WTC11 (cell line): ENCODE results near the gene METTL22.

ENCODE experiments used
- TF ChIP-seq, protein P1 (sequence below): fragments of 200-600 bp; IDR thresholded peaks from 2 replicates; pipeline ENCODE4 v1.8.0; 2022; ENCODE audit warnings: antibody characterized with exemption
- TF ChIP-seq, protein P2 (sequence below): sonication (generic); formaldehyde crosslinking; IDR thresholded peaks from 2 replicates; pipeline ENCODE4 v1.8.0; 2023; ENCODE audit warnings: missing genetic modification reagents, mild to moderate bottlenecking, borderline replicate concordance
- TF ChIP-seq, protein P3 (sequence below): fragments of 250-450 bp; sonication (Bioruptor Pico); IDR thresholded peaks from 2 replicates; pipeline ENCODE4 v2.1.2; 2022; ENCODE audit warnings: mild to moderate bottlenecking, moderate library complexity
- TF ChIP-seq, protein P4 (sequence below): sonication (generic); formaldehyde crosslinking; IDR thresholded peaks from 2 replicates; pipeline ENCODE4 v1.8.1; 2022; ENCODE audit warnings: missing genetic modification reagents, borderline replicate concordance

DNA sequence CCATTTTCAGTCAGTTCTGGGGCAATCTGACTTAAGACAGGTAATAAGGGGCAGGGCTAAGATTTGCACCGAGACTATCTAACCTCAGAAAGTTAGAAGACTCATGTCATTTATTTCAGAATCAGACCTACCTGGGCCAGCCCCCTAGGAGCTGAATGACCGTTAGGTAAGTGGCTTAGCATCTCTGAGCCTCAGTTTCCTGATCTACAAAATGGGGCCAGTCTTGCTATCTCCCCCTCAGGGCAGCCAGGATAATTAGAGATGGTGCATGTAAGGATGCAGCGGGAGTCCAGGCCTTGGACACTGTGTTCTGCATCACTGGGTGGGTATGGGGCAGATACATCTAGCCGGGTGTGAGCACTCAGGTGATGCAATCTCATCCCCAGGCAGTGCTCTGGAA is 10.4 kb upstream of the METTL22 start:
- TF ChIP-seq, protein P1, sequence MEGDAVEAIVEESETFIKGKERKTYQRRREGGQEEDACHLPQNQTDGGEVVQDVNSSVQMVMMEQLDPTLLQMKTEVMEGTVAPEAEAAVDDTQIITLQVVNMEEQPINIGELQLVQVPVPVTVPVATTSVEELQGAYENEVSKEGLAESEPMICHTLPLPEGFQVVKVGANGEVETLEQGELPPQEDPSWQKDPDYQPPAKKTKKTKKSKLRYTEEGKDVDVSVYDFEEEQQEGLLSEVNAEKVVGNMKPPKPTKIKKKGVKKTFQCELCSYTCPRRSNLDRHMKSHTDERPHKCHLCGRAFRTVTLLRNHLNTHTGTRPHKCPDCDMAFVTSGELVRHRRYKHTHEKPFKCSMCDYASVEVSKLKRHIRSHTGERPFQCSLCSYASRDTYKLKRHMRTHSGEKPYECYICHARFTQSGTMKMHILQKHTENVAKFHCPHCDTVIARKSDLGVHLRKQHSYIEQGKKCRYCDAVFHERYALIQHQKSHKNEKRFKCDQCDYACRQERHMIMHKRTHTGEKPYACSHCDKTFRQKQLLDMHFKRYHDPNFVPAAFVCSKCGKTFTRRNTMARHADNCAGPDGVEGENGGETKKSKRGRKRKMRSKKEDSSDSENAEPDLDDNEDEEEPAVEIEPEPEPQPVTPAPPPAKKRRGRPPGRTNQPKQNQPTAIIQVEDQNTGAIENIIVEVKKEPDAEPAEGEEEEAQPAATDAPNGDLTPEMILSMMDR: no peak
- TF ChIP-seq, protein P2, sequence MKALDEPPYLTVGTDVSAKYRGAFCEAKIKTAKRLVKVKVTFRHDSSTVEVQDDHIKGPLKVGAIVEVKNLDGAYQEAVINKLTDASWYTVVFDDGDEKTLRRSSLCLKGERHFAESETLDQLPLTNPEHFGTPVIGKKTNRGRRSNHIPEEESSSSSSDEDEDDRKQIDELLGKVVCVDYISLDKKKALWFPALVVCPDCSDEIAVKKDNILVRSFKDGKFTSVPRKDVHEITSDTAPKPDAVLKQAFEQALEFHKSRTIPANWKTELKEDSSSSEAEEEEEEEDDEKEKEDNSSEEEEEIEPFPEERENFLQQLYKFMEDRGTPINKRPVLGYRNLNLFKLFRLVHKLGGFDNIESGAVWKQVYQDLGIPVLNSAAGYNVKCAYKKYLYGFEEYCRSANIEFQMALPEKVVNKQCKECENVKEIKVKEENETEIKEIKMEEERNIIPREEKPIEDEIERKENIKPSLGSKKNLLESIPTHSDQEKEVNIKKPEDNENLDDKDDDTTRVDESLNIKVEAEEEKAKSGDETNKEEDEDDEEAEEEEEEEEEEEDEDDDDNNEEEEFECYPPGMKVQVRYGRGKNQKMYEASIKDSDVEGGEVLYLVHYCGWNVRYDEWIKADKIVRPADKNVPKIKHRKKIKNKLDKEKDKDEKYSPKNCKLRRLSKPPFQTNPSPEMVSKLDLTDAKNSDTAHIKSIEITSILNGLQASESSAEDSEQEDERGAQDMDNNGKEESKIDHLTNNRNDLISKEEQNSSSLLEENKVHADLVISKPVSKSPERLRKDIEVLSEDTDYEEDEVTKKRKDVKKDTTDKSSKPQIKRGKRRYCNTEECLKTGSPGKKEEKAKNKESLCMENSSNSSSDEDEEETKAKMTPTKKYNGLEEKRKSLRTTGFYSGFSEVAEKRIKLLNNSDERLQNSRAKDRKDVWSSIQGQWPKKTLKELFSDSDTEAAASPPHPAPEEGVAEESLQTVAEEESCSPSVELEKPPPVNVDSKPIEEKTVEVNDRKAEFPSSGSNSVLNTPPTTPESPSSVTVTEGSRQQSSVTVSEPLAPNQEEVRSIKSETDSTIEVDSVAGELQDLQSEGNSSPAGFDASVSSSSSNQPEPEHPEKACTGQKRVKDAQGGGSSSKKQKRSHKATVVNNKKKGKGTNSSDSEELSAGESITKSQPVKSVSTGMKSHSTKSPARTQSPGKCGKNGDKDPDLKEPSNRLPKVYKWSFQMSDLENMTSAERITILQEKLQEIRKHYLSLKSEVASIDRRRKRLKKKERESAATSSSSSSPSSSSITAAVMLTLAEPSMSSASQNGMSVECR (CRISPR knock-in tag): no peak
- TF ChIP-seq, protein P3, sequence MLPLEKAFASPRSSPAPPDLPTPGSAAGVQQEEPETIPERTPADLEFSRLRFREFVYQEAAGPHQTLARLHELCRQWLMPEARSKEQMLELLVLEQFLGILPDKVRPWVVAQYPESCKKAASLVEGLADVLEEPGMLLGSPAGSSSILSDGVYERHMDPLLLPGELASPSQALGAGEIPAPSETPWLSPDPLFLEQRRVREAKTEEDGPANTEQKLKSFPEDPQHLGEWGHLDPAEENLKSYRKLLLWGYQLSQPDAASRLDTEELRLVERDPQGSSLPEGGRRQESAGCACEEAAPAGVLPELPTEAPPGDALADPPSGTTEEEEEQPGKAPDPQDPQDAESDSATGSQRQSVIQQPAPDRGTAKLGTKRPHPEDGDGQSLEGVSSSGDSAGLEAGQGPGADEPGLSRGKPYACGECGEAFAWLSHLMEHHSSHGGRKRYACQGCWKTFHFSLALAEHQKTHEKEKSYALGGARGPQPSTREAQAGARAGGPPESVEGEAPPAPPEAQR: no peak
- TF ChIP-seq, protein P4, sequence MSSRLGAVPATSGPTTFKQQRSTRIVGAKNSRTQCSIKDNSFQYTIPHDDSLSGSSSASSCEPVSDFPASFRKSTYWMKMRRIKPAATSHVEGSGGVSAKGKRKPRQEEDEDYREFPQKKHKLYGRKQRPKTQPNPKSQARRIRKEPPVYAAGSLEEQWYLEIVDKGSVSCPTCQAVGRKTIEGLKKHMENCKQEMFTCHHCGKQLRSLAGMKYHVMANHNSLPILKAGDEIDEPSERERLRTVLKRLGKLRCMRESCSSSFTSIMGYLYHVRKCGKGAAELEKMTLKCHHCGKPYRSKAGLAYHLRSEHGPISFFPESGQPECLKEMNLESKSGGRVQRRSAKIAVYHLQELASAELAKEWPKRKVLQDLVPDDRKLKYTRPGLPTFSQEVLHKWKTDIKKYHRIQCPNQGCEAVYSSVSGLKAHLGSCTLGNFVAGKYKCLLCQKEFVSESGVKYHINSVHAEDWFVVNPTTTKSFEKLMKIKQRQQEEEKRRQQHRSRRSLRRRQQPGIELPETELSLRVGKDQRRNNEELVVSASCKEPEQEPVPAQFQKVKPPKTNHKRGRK (CRISPR knock-in tag): no peak
